ENCODE measurements around the gene UBIAD1. TPM values are rescaled to one million over a fixed set of nuclear protein-coding genes. Genes with fewer than 3 reads are reported as not detected.
A peak's percentile ranks its signal among the peaks of the same experiment; 100 is the strongest.
"Not testable (repeated sequence)": the region's sequence is repeated elsewhere in the genome, so short reads cannot be mapped to it uniquely, and the experiment has no call there.

The UBIAD1 gene
- polyA plus RNA-seq (2014; cell fraction: cytosol; rRNA removed): 8.5 and 13.4 TPM in 2 replicates
- 4.9 and 10.9 TPM in 2 replicates for polyA plus RNA-seq (2014; cell fraction: nucleus; rRNA removed)

GRCh38 chr1:11272832-11273594 is at the start of gene UBIAD1:
TSS of gene UBIAD1 (plus strand) at chr1:11273198. CDS start at chr1:11273532, 334 bp downstream.
- peak; percentile 72 for DNase-seq (ENCODE audit: low spot score)

- DNase-seq (ENCODE audit: low spot score): no peak
Observed at GRCh38 chr1:11227106-11228077, 45.6 kb upstream of the UBIAD1 start.

GRCh38 chr1:11229203-11229602 is 43.8 kb upstream of the UBIAD1 start:
- DNase-seq (ENCODE audit: low spot score): no peak

GRCh38 chr1:11233208-11233607 is 39.8 kb upstream of the UBIAD1 start:
- no peak for DNase-seq (ENCODE audit: low spot score)

- DNase-seq (ENCODE audit: low spot score): no peak
Observed at GRCh38 chr1:11237356-11237755, 35.6 kb upstream of the UBIAD1 start.

GRCh38 chr1:11238311-11238710 is 34.7 kb upstream of the UBIAD1 start:
- no peak for DNase-seq (ENCODE audit: low spot score)

- DNase-seq (ENCODE audit: low spot score): no peak
Observed at GRCh38 chr1:11245248-11245647, 27.8 kb upstream of the UBIAD1 start.

GRCh38 chr1:11245904-11246719 is 26.9 kb upstream of the UBIAD1 start:
- no peak for DNase-seq (ENCODE audit: low spot score)

- no peak for DNase-seq (ENCODE audit: low spot score)
Observed at GRCh38 chr1:11248169-11248568, 24.8 kb upstream of the UBIAD1 start.

- DNase-seq (ENCODE audit: low spot score): no peak
Observed at GRCh38 chr1:11252538-11252937, 20.5 kb upstream of the UBIAD1 start.

GRCh38 chr1:11253226-11253625 is 19.8 kb upstream of the UBIAD1 start:
- no peak for DNase-seq (ENCODE audit: low spot score)

GRCh38 chr1:11256299-11256698 is 16.7 kb upstream of the UBIAD1 start:
- DNase-seq (ENCODE audit: low spot score): no peak

GRCh38 chr1:11262171-11263049 is 10.6 kb upstream of the UBIAD1 start, which contains the start of gene MTOR:
TSS of gene MTOR (minus strand) at chr1:11262551. CDS start at chr1:11259409, 3,142 bp downstream.
- peak; percentile 99 for DNase-seq (ENCODE audit: low spot score)

- no peak for DNase-seq (ENCODE audit: low spot score)
Observed at GRCh38 chr1:11266268-11267074, 6.5 kb upstream of the UBIAD1 start.

- DNase-seq (ENCODE audit: low spot score): not testable (repeated sequence)
Observed at GRCh38 chr1:11267350-11268337, 5.4 kb upstream of the UBIAD1 start.

- no peak for DNase-seq (ENCODE audit: low spot score)
Observed at GRCh38 chr1:11272544-11272831, 510 bp upstream of the UBIAD1 start.

- peak; percentile 11 for DNase-seq (ENCODE audit: low spot score)
Observed at GRCh38 chr1:11273595-11274234, 717 bp downstream of the UBIAD1 start.

- no peak for DNase-seq (ENCODE audit: low spot score)
Observed at GRCh38 chr1:11279152-11279551, 6.2 kb downstream of the UBIAD1 start.
